ENCODE results near the gene MLF1.

Gene MLF1

GRCh38 chr3:158562674-158563073 lies 8.3 kb upstream of the MLF1 start:
- H3K4me1 Mint-ChIP-seq: no peaks in the 10 kb centered on the region
- H3K36me3 Mint-ChIP-seq: no peaks in the 10 kb centered on the region
- no peak overlapping the region for H3K4me3 Mint-ChIP-seq
- H3K9me3 Mint-ChIP-seq: peaks cover 6% of the 10 kb centered on the region
- no peak for DNase-seq (ENCODE audit: low spot score in 2 of 2)
- H3K27ac Mint-ChIP-seq: no peak overlapping the region
- ATAC-seq (ENCODE audit: low read depth): no peak
- H3K27me3 Mint-ChIP-seq: peaks cover 8% of the 10 kb centered on the region

- H3K27me3 Mint-ChIP-seq: peaks cover 8% of the 10 kb centered on the region
- H3K9me3 Mint-ChIP-seq: peaks cover 6% of the 10 kb centered on the region
- H3K4me1 Mint-ChIP-seq: no peaks in the 10 kb centered on the region
Measured at GRCh38 chr3:158563076-158563475, 7.9 kb upstream of the MLF1 start.

GRCh38 chr3:158565076-158565475 lies 5.9 kb upstream of the MLF1 start:
- Mint-ChIP-seq H3K9me3 (peaks cover 6% of the 10 kb centered on the region), H3K27me3 (peaks cover 13% of the 10 kb centered on the region), H3K27ac (no peak overlapping the region), H3K4me1 (no peaks in the 10 kb centered on the region), H3K36me3 (no peaks in the 10 kb centered on the region), H3K4me3 (no peak overlapping the region)
- ATAC-seq (ENCODE audit: low read depth): no peak
- DNase-seq (ENCODE audit: low spot score in 2 of 2): no peak

More at GRCh38 chr3:158563076-158563475, 7.9 kb upstream of the MLF1 start:
- no peak for ATAC-seq (ENCODE audit: low read depth)
- Mint-ChIP-seq H3K36me3 (no peaks in the 10 kb centered on the region), H3K4me3 (no peak overlapping the region), H3K27ac (no peak overlapping the region)
- no peak for DNase-seq (ENCODE audit: low spot score in 2 of 2)

- Mint-ChIP-seq H3K36me3 (peaks cover 4% of the 10 kb centered on the region), H3K27me3 (peaks cover 24% of the 10 kb centered on the region), H3K4me1 (peaks cover 4% of the 10 kb centered on the region), H3K27ac (no peak overlapping the region), H3K9me3 (peaks cover 12% of the 10 kb centered on the region), H3K4me3 (no peak overlapping the region)
- DNase-seq (ENCODE audit: low spot score in 2 of 2) (no peak), ATAC-seq (ENCODE audit: low read depth) (no peak)
Measured at GRCh38 chr3:158568784-158569183, 2.2 kb upstream of the MLF1 start.

- H3K27me3 Mint-ChIP-seq: peaks cover 24% of the 10 kb centered on the region
- peaks cover 12% of the 10 kb centered on the region for H3K9me3 Mint-ChIP-seq
- no peak for ATAC-seq (ENCODE audit: low read depth)
- H3K4me1 Mint-ChIP-seq: peaks cover 4% of the 10 kb centered on the region
- no peak overlapping the region for H3K4me3 Mint-ChIP-seq
- no peak for DNase-seq (ENCODE audit: low spot score in 2 of 2)
- peaks cover 4% of the 10 kb centered on the region for H3K36me3 Mint-ChIP-seq
- peak overlapping the region; percentile 94 for H3K27ac Mint-ChIP-seq
Measured at GRCh38 chr3:158569794-158570193, 1.2 kb upstream of the MLF1 start.

- H3K9me3 Mint-ChIP-seq: peaks cover 5% of the 10 kb centered on the region
- ATAC-seq (ENCODE audit: low read depth): no peak
- no peak overlapping the region for H3K27ac Mint-ChIP-seq
- peak overlapping the region; percentile 8 for H3K4me3 Mint-ChIP-seq
- peaks cover 4% of the 10 kb centered on the region for H3K4me1 Mint-ChIP-seq
- DNase-seq (ENCODE audit: low spot score in 2 of 2): no peak
- H3K36me3 Mint-ChIP-seq: peaks cover 4% of the 10 kb centered on the region
- H3K27me3 Mint-ChIP-seq: peaks cover 18% of the 10 kb centered on the region
Measured at GRCh38 chr3:158571969-158572765, 1.2 kb downstream of the MLF1 start.

- Mint-ChIP-seq H3K9me3 (peaks cover 5% of the 10 kb centered on the region), H3K4me1 (peaks cover 4% of the 10 kb centered on the region), H3K27me3 (peaks cover 18% of the 10 kb centered on the region), H3K4me3 (no peak overlapping the region), H3K36me3 (peaks cover 4% of the 10 kb centered on the region), H3K27ac (no peak overlapping the region)
- DNase-seq (ENCODE audit: low spot score in 2 of 2): no peak
- no peak for ATAC-seq (ENCODE audit: low read depth)
Measured at GRCh38 chr3:158572766-158573060, 1.7 kb downstream of the MLF1 start.

- no peak overlapping the region for H3K4me3 Mint-ChIP-seq
- peaks cover 4% of the 10 kb centered on the region for H3K36me3 Mint-ChIP-seq
- H3K4me1 Mint-ChIP-seq: peaks cover 4% of the 10 kb centered on the region
- no peak for ATAC-seq (ENCODE audit: low read depth)
- H3K27ac Mint-ChIP-seq: no peak overlapping the region
- peaks cover 18% of the 10 kb centered on the region for H3K27me3 Mint-ChIP-seq
- DNase-seq (ENCODE audit: low spot score in 2 of 2): no peak
- peaks cover 5% of the 10 kb centered on the region for H3K9me3 Mint-ChIP-seq
Measured at GRCh38 chr3:158573714-158574113, 2.7 kb downstream of the MLF1 start.

GRCh38 chr3:158574646-158575045 lies 3.7 kb downstream of the MLF1 start:
- no peak for DNase-seq (ENCODE audit: low spot score in 2 of 2)
- H3K4me3 Mint-ChIP-seq: no peak overlapping the region
- peaks cover 4% of the 10 kb centered on the region for H3K4me1 Mint-ChIP-seq
- no peak overlapping the region for H3K27ac Mint-ChIP-seq
- H3K27me3 Mint-ChIP-seq: peaks cover 14% of the 10 kb centered on the region
- peaks cover 5% of the 10 kb centered on the region for H3K9me3 Mint-ChIP-seq
- no peak for ATAC-seq (ENCODE audit: low read depth)
- H3K36me3 Mint-ChIP-seq: peaks cover 4% of the 10 kb centered on the region

- Mint-ChIP-seq H3K9me3 (peaks cover 1% of the 10 kb centered on the region), H3K27ac (no peak overlapping the region), H3K36me3 (no peaks in the 10 kb centered on the region), H3K27me3 (peaks cover 5% of the 10 kb centered on the region), H3K4me1 (no peaks in the 10 kb centered on the region), H3K4me3 (no peak overlapping the region)
- no peak for ATAC-seq (ENCODE audit: low read depth)
- no peak for DNase-seq (ENCODE audit: low spot score in 2 of 2)
Measured at GRCh38 chr3:158590223-158590622, 19.2 kb downstream of the MLF1 start.

- H3K9me3 Mint-ChIP-seq: no peaks in the 10 kb centered on the region
- ATAC-seq (ENCODE audit: low read depth): no peak
Measured at GRCh38 chr3:158600787-158601186, 29.8 kb downstream of the MLF1 start.

GRCh38 chr3:158602227-158602626 lies 31.2 kb downstream of the MLF1 start:
- no peak overlapping the region for H3K27ac Mint-ChIP-seq
- H3K27me3 Mint-ChIP-seq: peaks cover 1% of the 10 kb centered on the region
- no peaks in the 10 kb centered on the region for H3K36me3 Mint-ChIP-seq
- no peak for DNase-seq (ENCODE audit: low spot score in 2 of 2)
- no peaks in the 10 kb centered on the region for H3K9me3 Mint-ChIP-seq
- ATAC-seq (ENCODE audit: low read depth): no peak
- H3K4me1 Mint-ChIP-seq: no peaks in the 10 kb centered on the region
- no peak overlapping the region for H3K4me3 Mint-ChIP-seq

More at GRCh38 chr3:158600787-158601186, 29.8 kb downstream of the MLF1 start:
- Mint-ChIP-seq H3K27ac (no peak overlapping the region), H3K4me3 (no peak overlapping the region), H3K36me3 (no peaks in the 10 kb centered on the region), H3K27me3 (peaks cover 1% of the 10 kb centered on the region), H3K4me1 (no peaks in the 10 kb centered on the region)
- no peak for DNase-seq (ENCODE audit: low spot score in 2 of 2)

- Mint-ChIP-seq H3K27me3 (peaks cover 4% of the 10 kb centered on the region), H3K4me3 (no peak overlapping the region), H3K27ac (no peak overlapping the region), H3K4me1 (no peaks in the 10 kb centered on the region), H3K9me3 (peaks cover 7% of the 10 kb centered on the region), H3K36me3 (peaks cover 2% of the 10 kb centered on the region)
- DNase-seq (ENCODE audit: low spot score in 2 of 2) (no peak), ATAC-seq (ENCODE audit: low read depth) (no peak)
Measured at GRCh38 chr3:158617982-158618875, 47.2 kb downstream of the MLF1 start.

- H3K27me3 Mint-ChIP-seq: peaks cover 19% of the 10 kb centered on the region
- no peak overlapping the region for H3K27ac Mint-ChIP-seq
- DNase-seq (ENCODE audit: low spot score in 2 of 2) (no peak), ATAC-seq (ENCODE audit: low read depth) (no peak)
- H3K9me3 Mint-ChIP-seq: peaks cover 4% of the 10 kb centered on the region
- no peak overlapping the region for H3K4me3 Mint-ChIP-seq
- H3K4me1 Mint-ChIP-seq: no peaks in the 10 kb centered on the region
- H3K36me3 Mint-ChIP-seq: peaks cover 2% of the 10 kb centered on the region
Measured at GRCh38 chr3:158625881-158626280, 54.9 kb downstream of the MLF1 start.
